IMR-90 (cell line): Measurements from ENCODE around the gene SH3D21. TPM values are rescaled to one million over a fixed set of nuclear protein-coding genes. Genes with fewer than 3 reads are reported as not detected.

Source experiments
- ATAC-seq: fragments of 200-7000 bp; cut with Tn5 transposase; 2 replicates; pipeline ENCODE4 v1.9.1; 2020; ENCODE audit warnings: low read depth, mild to moderate bottlenecking, moderate library complexity
- BruUV-seq: library from RNA; stranded (reverse); fragments of 400-500 nt; replicated peaks from 2 replicates; lab custom pipeline; 2021; lab: Mats Ljungman, UMichigan
- CTCF ChIA-PET: fragments of 300-600 bp; formaldehyde crosslinking; extraction: SDS; loops from one replicate; lab custom pipeline; 2021; ENCODE audit warnings: antibody characterized with exemption; lab: Yijun Ruan, JAX
- POLR2A ChIA-PET: fragments of 300-600 bp; sonication (Branson Sonifier 250); formaldehyde crosslinking; loops from one replicate; lab custom pipeline; 2022; ENCODE audit warnings: antibody characterized with exemption; ENCODE audit not compliant: unreplicated experiment; lab: Charles Lee
- DNase-seq: peaks from one replicate; pipeline ENCODE4 v3.0.0; 2013
- H2AFZ ChIP-seq: replicated peaks from 2 replicates; pipeline ENCODE3; 2013; ENCODE audit warnings: low read length, mild to moderate bottlenecking; ENCODE audit not compliant: poor library complexity
- H2AK5ac ChIP-seq: 2 replicates; pipeline ENCODE4 v1.6.1; 2013; ENCODE audit warnings: low read depth, low read length, inconsistent platforms
- H2AK9ac ChIP-seq: replicated peaks from 2 replicates; pipeline ENCODE3; 2013; ENCODE audit warnings: mild to moderate bottlenecking, low read depth, low read length, moderate library complexity; ENCODE audit not compliant: poor library complexity
- H2BK120ac ChIP-seq: 2 replicates; pipeline ENCODE4 v1.6.1; 2013; ENCODE audit warnings: low read depth, low read length, inconsistent platforms
- H2BK15ac ChIP-seq: 3 replicates; pipeline ENCODE4 v1.6.1; 2013; ENCODE audit warnings: low read depth, low read length, inconsistent platforms
- H2BK20ac ChIP-seq: 2 replicates; pipeline ENCODE4 v1.6.1; 2013; ENCODE audit warnings: low read depth, mild to moderate bottlenecking, inconsistent platforms, low read length, moderate library complexity
- H2BK5ac ChIP-seq: 2 replicates; pipeline ENCODE4 v1.6.1; 2013; ENCODE audit warnings: mild to moderate bottlenecking, low read depth, low read length, inconsistent platforms; ENCODE audit not compliant: poor library complexity, severe bottlenecking
- H3K14ac ChIP-seq: replicated peaks from 2 replicates; pipeline ENCODE4 v1.6.1; 2013; ENCODE audit warnings: low read depth, low read length, inconsistent platforms
- H3K18ac ChIP-seq: 2 replicates; pipeline ENCODE4 v1.6.1; 2013; ENCODE audit warnings: low read depth, low read length, control low read depth
- H3K23ac ChIP-seq: 2 replicates; pipeline ENCODE4 v1.6.1; 2013; ENCODE audit warnings: low read depth, low read length, inconsistent platforms
- H3K27ac ChIP-seq: 2 replicates; pipeline ENCODE4 v1.5.1; 2013; ENCODE audit warnings: mild to moderate bottlenecking, control low read depth, low read length; ENCODE audit not compliant: insufficient read depth
- H3K27me3 ChIP-seq: 2 replicates; pipeline ENCODE4 v1.6.1; 2013; ENCODE audit warnings: low read length; ENCODE audit not compliant: control insufficient read depth, insufficient read depth
- H3K36me3 ChIP-seq: 2 replicates; pipeline ENCODE4 v1.6.1; 2013; ENCODE audit warnings: low read length, mixed read lengths; ENCODE audit not compliant: control insufficient read depth, insufficient read depth
- H3K4ac ChIP-seq: 2 replicates; pipeline ENCODE4 v1.6.1; 2013; ENCODE audit warnings: low read depth, low read length, inconsistent platforms
- H3K4me1 ChIP-seq: 2 replicates; pipeline ENCODE4 v1.6.1; 2013; ENCODE audit warnings: low read length, mixed read lengths; ENCODE audit not compliant: control insufficient read depth, insufficient read depth
- H3K4me2 ChIP-seq: 2 replicates; pipeline ENCODE4 v1.6.1; 2013; ENCODE audit warnings: low read depth, mild to moderate bottlenecking, control low read depth, low read length, moderate library complexity
- H3K4me3 ChIP-seq: 2 replicates; pipeline ENCODE4 v1.5.1; 2013; ENCODE audit warnings: low read depth, mild to moderate bottlenecking, control low read depth, low read length, moderate library complexity; ENCODE audit not compliant: insufficient read depth
- H3K56ac ChIP-seq: 2 replicates; pipeline ENCODE4 v1.6.1; 2013; ENCODE audit warnings: low read length, inconsistent platforms; ENCODE audit not compliant: insufficient read depth; ENCODE audit errors: extremely low read depth
- H3K79me1 ChIP-seq, 2 experiments: 2 replicates each; pipeline ENCODE4 v1.6.1; 2013; ENCODE audit warnings: low read length in 2 of 2, inconsistent platforms in 1 of 2, low read depth in 1 of 2
- H3K9ac ChIP-seq: 2 replicates; pipeline ENCODE4 v1.6.1; 2013; ENCODE audit warnings: low read depth, low read length, control low read depth
- H3K9me1 ChIP-seq: 2 replicates; pipeline ENCODE4 v1.6.1; 2013; ENCODE audit warnings: low read length, inconsistent platforms; ENCODE audit not compliant: insufficient read depth
- H3K9me3 ChIP-seq: 2 replicates; pipeline ENCODE4 v1.6.1; 2013; ENCODE audit warnings: low read length; ENCODE audit not compliant: control insufficient read depth, insufficient read depth
- H4K20me1 ChIP-seq: 2 replicates; pipeline ENCODE4 v1.6.1; 2013; ENCODE audit warnings: low read length, inconsistent platforms; ENCODE audit not compliant: insufficient read depth
- H4K5ac ChIP-seq: 2 replicates; pipeline ENCODE4 v1.6.1; 2013; ENCODE audit warnings: mild to moderate bottlenecking, low read depth, low read length, control low read depth
- H4K8ac ChIP-seq, 2 experiments: 2 replicates each; pipeline ENCODE4 v1.6.1; 2013; ENCODE audit warnings: low read depth in 2 of 2, low read length in 2 of 2, control low read depth in 1 of 2, inconsistent platforms in 1 of 2
- H4K91ac ChIP-seq: 2 replicates; pipeline ENCODE4 v1.6.1; 2013; ENCODE audit warnings: low read depth, low read length, inconsistent platforms; ENCODE audit not compliant: insufficient read depth
- ELK1 ChIP-seq: fragments of 150-350 bp; IDR thresholded peaks from 2 replicates; pipeline ENCODE4 v1.6.1; 2016; ENCODE audit warnings: low read depth, mild to moderate bottlenecking, low read length, moderate library complexity, borderline replicate concordance
- WGBS, 2 experiments: methylation state at CpG; one replicate each; pipeline versions ENCODE4 v1.1.5 to v1.1.7; 2013; ENCODE audit warnings: missing lambda C conversion rate in 2 of 2; ENCODE audit not compliant: insufficient read length in 1 of 2; ENCODE audit errors: extremely low coverage in 2 of 2; 5-methylcytosine and 5-hydroxymethylcytosine counted together
- dilution Hi-C: fragments of 300-500 bp; cut with HindIII; formaldehyde crosslinking; loops from one replicate; pipeline ENCODE4 v1.14.3; 2018; ENCODE audit warnings: low sequenced_read_pairs; ENCODE audit not compliant: unreplicated experiment
- in situ Hi-C: fragments of 300-500 bp; cut with MboI; formaldehyde crosslinking; loops from 3 replicates; pipeline ENCODE4 v1.14.3; 2019; ENCODE audit warnings: low sequenced_read_pairs, inconsistent platforms, mixed read lengths
- intact Hi-C: fragments of 100-400 bp; cut with micrococcal nuclease; formaldehyde crosslinking; loops from 2 replicates; pipeline ENCODE4 v1.10.0; 2022
- polyA plus RNA-seq, 3 experiments: library from polyadenylated mRNA; depleted of rRNA; stranded (reverse); fragments of >200 nt; gene quantifications; 2 replicates each; pipeline ENCODE4 v1.2.3, GENCODE V29; 2012; ENCODE audit warnings: low replicate concordance in 1 of 3
- total RNA-seq: library from RNA; depleted of rRNA; stranded (reverse); fragments of >200 nt; gene quantifications from 2 replicates; pipeline ENCODE4 v1.2.3, GENCODE V29; 2012

Gene SH3D21
- total and polyA plus RNA-seq, 2 of the 4 experiments (the other 2 are of a cell fraction) = 1.8 to 11.9 TPM

- H4K91ac ChIP-seq = no peak overlapping the region
- no peak overlapping the region for H2BK15ac ChIP-seq
- DNase-seq (no peak), ATAC-seq (no peak)
- H3K36me3 ChIP-seq = peaks cover 46% of the 10 kb centered on the region
- no peak overlapping the region for H3K4me3 ChIP-seq
- no peak overlapping the region for H2AK5ac ChIP-seq
- CTCF ChIA-PET = no interaction called here
- H3K27ac ChIP-seq = no peak overlapping the region
- dilution Hi-C loops (no loop called here), in situ Hi-C loops (no loop called here), intact Hi-C loops (no loop called here)
- no peak overlapping the region for H3K23ac ChIP-seq
- no peak overlapping the region for H2BK120ac ChIP-seq
- H3K9me1 ChIP-seq = peaks cover 38% of the 10 kb centered on the region
- BruUV-seq = no TSS peak
- H3K79me1 ChIP-seq = peaks cover 22 to 76% of the 10 kb centered on the region in 2 experiments
- no peaks in the 10 kb centered on the region for H3K27me3 ChIP-seq
- no peak overlapping the region for H4K5ac ChIP-seq
- no peak overlapping the region for H3K56ac ChIP-seq
- TF ChIP-seq ELK1 = no peak
- no peak overlapping the region for H3K4ac ChIP-seq
- no peak overlapping the region for H3K18ac ChIP-seq
- H3K9ac ChIP-seq = no peak overlapping the region
- no peak overlapping the region for H2BK20ac ChIP-seq
- POLR2A ChIA-PET = no interaction called here
- no peak overlapping the region for H2BK5ac ChIP-seq
- no peak overlapping the region for H2AFZ ChIP-seq
- WGBS, 2 experiments = no CpG with 5 or more reads among the region's 4 CpGs
- no peak overlapping the region for H3K4me2 ChIP-seq
- no peak overlapping the region for H3K14ac ChIP-seq
- H3K9me3 ChIP-seq = no peaks in the 10 kb centered on the region
- H3K4me1 ChIP-seq = peaks cover 32% of the 10 kb centered on the region
- H4K20me1 ChIP-seq = 0 out of 2 replicates have a peak, but pooled peaks cover 4% of the 10 kb centered on the region
- H4K8ac ChIP-seq = 0 out of 4 replicates have a peak overlapping the region, but pooled peaks of 1 of the 2 experiments have one; percentile 4
- H2AK9ac ChIP-seq = no peak overlapping the region
Observed at GRCh38 chr1:36355811-36356210, 49.6 kb downstream of the SH3D21 start.
